ENCODE measurements around the gene KRT26.
A peak's percentile ranks its signal among the peaks of the same experiment; 100 is the strongest.
"Not testable (repeated sequence)": the region's sequence is repeated elsewhere in the genome, so short reads cannot be mapped to it uniquely, and the experiment has no call there.

KRT26 gene, protein sequence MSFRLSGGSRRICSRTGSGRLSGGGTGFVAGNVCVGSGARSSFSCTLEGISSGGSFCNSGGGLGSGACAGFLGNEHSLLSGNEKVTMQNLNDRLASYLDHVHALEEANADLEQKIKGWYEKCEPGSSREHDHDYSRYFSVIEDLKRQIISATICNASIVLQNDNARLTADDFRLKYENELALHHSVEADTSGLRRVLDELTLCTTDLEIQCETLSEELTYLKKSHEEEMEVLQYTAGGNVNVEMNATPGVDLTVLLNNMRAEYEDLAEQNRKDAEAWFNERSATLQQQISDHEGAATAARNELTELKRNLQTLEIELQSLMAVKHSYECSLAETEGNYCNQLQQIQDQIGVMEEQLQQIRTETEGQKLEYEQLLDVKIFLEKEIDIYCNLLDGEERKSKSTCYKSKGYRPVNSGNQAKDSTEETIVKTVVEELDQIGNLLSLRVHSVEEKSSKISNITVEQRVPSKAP

DNA sequence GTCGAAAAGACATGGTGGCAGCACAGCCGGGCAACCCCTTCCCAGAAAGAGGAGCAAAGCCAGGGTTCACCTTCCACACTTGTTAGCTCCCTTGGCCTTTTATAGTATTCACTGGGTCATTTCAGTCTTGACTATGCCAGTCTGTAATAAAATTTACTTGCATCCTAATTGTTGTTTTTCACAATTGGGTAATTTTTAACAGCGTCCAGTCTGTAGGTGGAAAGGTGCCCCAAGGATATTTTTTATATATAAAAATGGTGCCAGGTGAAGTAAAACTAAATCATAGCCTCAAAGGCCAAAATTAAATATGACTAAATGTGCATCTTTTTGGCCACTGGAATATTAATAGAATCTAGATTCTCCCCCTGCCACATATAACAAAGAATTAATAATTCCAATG lies at the start of gene KRT26:
Gene KRT26 (minus strand): TSS at position 101 of the 400 bp plus-strand sequence. CDS start 88 bp downstream, at position 13.
- Histone ChIP-seq H3K27me3 (ENCODE audit: insufficient read depth, low read length) (peaks cover 6% of the 10 kb centered on the region), H3K9me3 (ENCODE audit: low read length) (no peaks in the 10 kb centered on the region), H3K36me3 (ENCODE audit: insufficient read depth, low read length) (no peaks in the 10 kb centered on the region), H2AFZ (ENCODE audit: low read depth, low read length) (no peak within 1 kb of the TSS), H3K4me1 (ENCODE audit: insufficient read depth, low read length) (no peaks in the 10 kb centered on the region), H3K4me3 (ENCODE audit: low read length) (no peak within 1 kb of the TSS)

DNA sequence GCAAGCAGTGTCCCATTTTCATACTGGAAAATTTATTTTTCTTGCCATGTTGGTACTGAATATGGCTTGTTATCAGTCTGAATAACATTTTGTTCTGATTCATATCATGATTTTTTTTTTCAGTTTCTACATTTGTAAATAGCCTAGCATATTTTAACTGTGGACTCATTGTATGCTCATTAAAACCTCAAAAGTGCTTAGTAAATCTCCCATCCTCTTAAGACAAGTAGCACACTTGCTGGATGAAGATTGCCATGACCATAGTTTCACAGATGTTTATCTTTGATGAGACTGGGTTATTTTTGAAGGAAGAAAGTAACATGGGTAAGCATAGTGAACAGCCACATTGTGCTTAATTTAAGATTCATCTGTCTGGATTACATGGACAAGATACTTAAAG lies 49.5 kb upstream of the KRT26 start:
- Histone ChIP-seq H3K27me3 (ENCODE audit: insufficient read depth, low read length) (no peaks in the 10 kb centered on the region), H3K9me3 (ENCODE audit: low read length) (no peaks in the 10 kb centered on the region), H3K4me3 (ENCODE audit: low read length) (no peak overlapping the region), H2AFZ (ENCODE audit: low read depth, low read length) (no peak overlapping the region), H3K4me1 (ENCODE audit: insufficient read depth, low read length) (peaks cover 9% of the 10 kb centered on the region), H3K36me3 (ENCODE audit: insufficient read depth, low read length) (peaks cover 15% of the 10 kb centered on the region)

DNA sequence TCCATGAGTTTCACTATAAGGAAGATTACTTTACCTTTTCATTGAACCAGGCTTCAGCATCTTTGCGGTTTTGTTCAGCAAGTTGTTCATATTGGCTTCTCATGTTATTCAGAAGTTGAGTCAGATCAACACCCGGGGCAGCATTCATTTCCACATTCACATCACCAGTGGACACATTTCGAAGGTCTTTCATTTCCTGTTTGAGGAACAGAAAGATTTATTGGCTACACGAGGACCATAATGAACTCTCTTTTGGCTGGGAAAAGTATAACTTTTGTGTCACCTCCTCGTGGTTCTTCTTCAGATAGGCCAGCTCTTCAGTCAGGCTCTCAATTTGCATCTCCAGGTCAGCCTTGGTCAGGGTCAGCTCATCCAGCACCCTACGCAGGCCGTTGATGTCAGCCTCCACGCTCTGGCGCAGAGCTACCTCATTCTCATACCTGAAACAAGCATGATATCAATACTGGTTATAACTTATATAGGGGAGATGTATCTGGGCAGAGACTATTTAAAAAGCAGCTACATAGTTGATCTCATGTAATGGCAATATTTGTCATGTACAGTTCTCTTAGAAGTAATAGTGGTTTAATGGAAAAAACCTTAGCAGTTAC lies 48.3 kb upstream of the KRT26 start:
- Histone ChIP-seq H2AFZ (ENCODE audit: low read depth, low read length) (no peak overlapping the region), H3K4me3 (ENCODE audit: low read length) (peak overlapping the region; percentile 99), H3K27me3 (ENCODE audit: insufficient read depth, low read length) (no peaks in the 10 kb centered on the region), H3K4me1 (ENCODE audit: insufficient read depth, low read length) (peaks cover 9% of the 10 kb centered on the region), H3K9me3 (ENCODE audit: low read length) (no peaks in the 10 kb centered on the region), H3K36me3 (ENCODE audit: insufficient read depth, low read length) (peaks cover 16% of the 10 kb centered on the region)

GRCh38 chr17:40819528-40820125 lies 47.6 kb upstream of the KRT26 start:
- Histone ChIP-seq H3K36me3 (ENCODE audit: insufficient read depth, low read length) (peaks cover 16% of the 10 kb centered on the region), H3K9me3 (ENCODE audit: low read length) (no peaks in the 10 kb centered on the region), H2AFZ (ENCODE audit: low read depth, low read length) (peak overlapping the region; percentile 98), H3K4me1 (ENCODE audit: insufficient read depth, low read length) (peaks cover 9% of the 10 kb centered on the region), H3K27me3 (ENCODE audit: insufficient read depth, low read length) (no peaks in the 10 kb centered on the region), H3K4me3 (ENCODE audit: low read length) (peak overlapping the region; percentile 99)

GRCh38 chr17:40818733-40819527 lies 46.9 kb upstream of the KRT26 start:
- H3K36me3 ChIP-seq (ENCODE audit: insufficient read depth, low read length): peaks cover 16% of the 10 kb centered on the region
- H2AFZ ChIP-seq (ENCODE audit: low read depth, low read length): peak overlapping the region; percentile 98
- peaks cover 9% of the 10 kb centered on the region for H3K4me1 ChIP-seq (ENCODE audit: insufficient read depth, low read length)
- H3K27me3 ChIP-seq (ENCODE audit: insufficient read depth, low read length): no peaks in the 10 kb centered on the region
- no peaks in the 10 kb centered on the region for H3K9me3 ChIP-seq (ENCODE audit: low read length)
- H3K4me3 ChIP-seq (ENCODE audit: low read length): peak overlapping the region; percentile 99

- H3K4me1 ChIP-seq (ENCODE audit: insufficient read depth, low read length): peaks cover 9% of the 10 kb centered on the region
- no peaks in the 10 kb centered on the region for H3K27me3 ChIP-seq (ENCODE audit: insufficient read depth, low read length)
Measured at GRCh38 chr17:40818343-40818732, 46.3 kb upstream of the KRT26 start.

DNA sequence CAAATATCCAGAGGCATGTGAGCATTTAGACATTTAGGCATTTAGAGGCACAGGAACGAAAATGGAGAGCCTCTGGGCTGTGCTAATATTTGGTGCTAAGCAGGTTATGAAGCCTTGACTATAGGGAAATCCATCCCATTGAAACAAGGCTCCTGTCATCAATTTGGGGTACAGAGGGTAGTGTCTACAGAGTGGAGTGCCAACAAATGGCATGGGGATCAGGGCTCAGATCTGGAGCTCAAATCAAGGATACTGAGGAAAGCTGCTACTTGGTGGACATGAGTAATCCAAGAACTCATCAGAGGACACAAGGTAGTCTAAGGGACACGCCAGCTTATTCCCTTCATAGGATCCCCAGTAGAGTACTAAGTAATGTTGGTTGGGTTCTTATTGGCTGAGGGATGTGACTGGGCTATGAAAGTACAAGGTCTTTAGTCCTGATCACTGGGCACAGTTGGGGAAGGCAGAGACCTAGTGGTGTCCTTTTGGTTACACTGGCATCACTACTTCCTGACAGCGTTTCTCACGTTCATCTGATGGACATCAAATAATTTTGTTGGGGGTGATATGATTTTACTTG lies 45.2 kb upstream of the KRT26 start:
- Histone ChIP-seq H3K4me3 (ENCODE audit: low read length) (no peak overlapping the region), H3K9me3 (ENCODE audit: low read length) (no peaks in the 10 kb centered on the region), H3K36me3 (ENCODE audit: insufficient read depth, low read length) (peaks cover 13% of the 10 kb centered on the region)

More at GRCh38 chr17:40818343-40818732, 46.3 kb upstream of the KRT26 start:
- H2AFZ ChIP-seq (ENCODE audit: low read depth, low read length): peak overlapping the region; percentile 98
- no peaks in the 10 kb centered on the region for H3K9me3 ChIP-seq (ENCODE audit: low read length)
- H3K4me3 ChIP-seq (ENCODE audit: low read length): peak overlapping the region; percentile 99
- peaks cover 16% of the 10 kb centered on the region for H3K36me3 ChIP-seq (ENCODE audit: insufficient read depth, low read length)

DNA sequence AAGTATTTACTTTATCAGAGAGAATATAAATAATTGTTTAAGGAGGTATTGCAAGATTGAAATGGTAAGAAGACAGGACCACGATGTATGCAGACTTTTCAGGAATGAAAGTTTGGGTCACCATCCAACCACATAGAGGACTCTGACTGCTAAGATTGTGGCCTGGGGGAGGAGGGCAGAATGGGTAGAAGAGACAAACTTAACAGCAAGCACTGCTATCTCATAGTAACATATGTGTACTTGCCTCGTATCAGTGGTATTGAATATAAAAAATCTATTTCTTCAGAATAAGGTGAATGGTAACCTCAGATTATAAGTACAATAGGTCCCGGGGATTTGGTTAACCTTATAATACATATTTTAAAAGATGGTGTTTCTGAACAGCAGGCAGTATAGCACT lies 44.6 kb upstream of the KRT26 start:
- Histone ChIP-seq H3K4me1 (ENCODE audit: insufficient read depth, low read length) (peaks cover 9% of the 10 kb centered on the region), H3K9me3 (ENCODE audit: low read length) (no peaks in the 10 kb centered on the region), H2AFZ (ENCODE audit: low read depth, low read length) (no peak overlapping the region), H3K4me3 (ENCODE audit: low read length) (no peak overlapping the region), H3K27me3 (ENCODE audit: insufficient read depth, low read length) (no peaks in the 10 kb centered on the region), H3K36me3 (ENCODE audit: insufficient read depth, low read length) (peaks cover 13% of the 10 kb centered on the region)

More for the DNA sequence above, 45.2 kb upstream of the KRT26 start:
- Histone ChIP-seq H2AFZ (ENCODE audit: low read depth, low read length) (no peak overlapping the region), H3K4me1 (ENCODE audit: insufficient read depth, low read length) (peaks cover 9% of the 10 kb centered on the region), H3K27me3 (ENCODE audit: insufficient read depth, low read length) (no peaks in the 10 kb centered on the region)

GRCh38 chr17:40815381-40815780 lies 43.4 kb upstream of the KRT26 start:
- Histone ChIP-seq H3K27me3 (ENCODE audit: insufficient read depth, low read length) (no peaks in the 10 kb centered on the region), H3K9me3 (ENCODE audit: low read length) (no peaks in the 10 kb centered on the region), H2AFZ (ENCODE audit: low read depth, low read length) (no peak overlapping the region), H3K4me3 (ENCODE audit: low read length) (no peak overlapping the region), H3K36me3 (ENCODE audit: insufficient read depth, low read length) (peaks cover 13% of the 10 kb centered on the region), H3K4me1 (ENCODE audit: insufficient read depth, low read length) (peaks cover 9% of the 10 kb centered on the region)

- H2AFZ ChIP-seq (ENCODE audit: low read depth, low read length); H3K4me3 ChIP-seq (ENCODE audit: low read length); H3K9me3 ChIP-seq (ENCODE audit: low read length); H3K4me1 ChIP-seq (ENCODE audit: insufficient read depth, low read length); H3K27me3 ChIP-seq (ENCODE audit: insufficient read depth, low read length): not testable (repeated sequence)
- H3K36me3 ChIP-seq (ENCODE audit: insufficient read depth, low read length): peaks cover 13% of the 10 kb centered on the region
Measured at GRCh38 chr17:40814657-40815056, 42.7 kb upstream of the KRT26 start.

DNA sequence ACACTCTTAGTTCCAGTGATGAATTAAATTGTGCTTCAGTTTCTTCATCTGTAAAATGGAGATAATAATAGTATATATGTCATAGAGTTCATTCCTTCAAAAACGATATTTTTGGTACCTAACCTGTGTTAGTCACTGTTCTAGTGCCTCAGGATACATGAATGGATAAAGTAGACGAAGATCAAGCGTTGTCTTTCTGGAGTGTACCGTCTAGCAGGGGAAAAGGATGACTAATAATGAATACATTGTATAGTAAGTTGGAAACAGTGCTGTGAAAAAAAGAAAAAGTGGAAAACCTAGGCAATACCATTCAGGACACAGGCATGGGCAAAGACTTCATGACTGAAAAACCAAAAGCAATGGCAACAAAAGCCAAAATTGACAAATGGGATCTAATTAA lies 41.8 kb upstream of the KRT26 start:
- Histone ChIP-seq H3K27me3 (ENCODE audit: insufficient read depth, low read length) (peaks cover 3% of the 10 kb centered on the region), H3K9me3 (ENCODE audit: low read length) (no peaks in the 10 kb centered on the region), H2AFZ (ENCODE audit: low read depth, low read length) (no peak overlapping the region), H3K36me3 (ENCODE audit: insufficient read depth, low read length) (peaks cover 13% of the 10 kb centered on the region), H3K4me3 (ENCODE audit: low read length) (no peak overlapping the region), H3K4me1 (ENCODE audit: insufficient read depth, low read length) (peaks cover 5% of the 10 kb centered on the region)

DNA sequence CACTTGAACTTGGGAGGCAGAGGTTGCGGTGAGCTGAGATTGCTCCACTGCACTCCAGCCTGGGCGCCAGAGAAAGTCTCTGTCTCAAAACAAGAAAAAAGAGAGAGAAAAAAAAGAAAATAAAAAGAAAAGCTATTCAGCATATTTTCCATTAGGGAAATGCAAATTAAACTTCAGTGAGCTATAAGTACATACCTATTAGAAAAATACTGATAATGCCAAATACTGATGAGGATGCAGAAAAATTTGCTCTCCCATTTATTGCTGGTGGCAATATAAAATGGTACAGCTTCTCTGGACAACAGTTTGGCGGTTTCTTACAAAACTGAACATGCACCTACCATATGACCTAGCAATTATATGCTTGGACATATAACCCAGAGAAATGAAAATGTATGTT lies 40.6 kb upstream of the KRT26 start:
- Histone ChIP-seq H3K27me3 (ENCODE audit: insufficient read depth, low read length) (peaks cover 6% of the 10 kb centered on the region), H3K4me1 (ENCODE audit: insufficient read depth, low read length) (no peaks in the 10 kb centered on the region)

More for the DNA sequence above, 40.6 kb upstream of the KRT26 start:
- Histone ChIP-seq H3K36me3 (ENCODE audit: insufficient read depth, low read length) (peaks cover 11% of the 10 kb centered on the region), H3K9me3 (ENCODE audit: low read length) (no peaks in the 10 kb centered on the region), H2AFZ (ENCODE audit: low read depth, low read length) (no peak overlapping the region), H3K4me3 (ENCODE audit: low read length) (no peak overlapping the region)
